ENCODE measurements around the gene NKAIN2. TPM values are rescaled to one million over a fixed set of nuclear protein-coding genes. Genes with fewer than 3 reads are reported as not detected.

NKAIN2 gene
- polyA plus RNA-seq, 1 of the 3 experiments (the other 2 are of a cell fraction) = not detected

GRCh38 chr6:123788319-123788718 is 15.3 kb upstream of the NKAIN2 start:
- Histone ChIP-seq H3K4me1 (ENCODE audit: control insufficient read depth in 1 of 2, insufficient read depth in 2 of 2, low read depth in 1 of 2, low read length in 1 of 2) (no peaks in the 10 kb centered on the region), H3K27me3 (ENCODE audit: insufficient read depth) (no peaks in the 10 kb centered on the region; the same call in 1 of the 2 replicates), H3K27ac (ENCODE audit: low read depth in 2 of 2, low read length in 1 of 2) (no peak overlapping the region), H3F3A (replicated peaks; ENCODE audit: insufficient read depth) (no peaks in the 10 kb centered on the region), H3K9me2 (no peaks in the 10 kb centered on the region), H3K4me3 (ENCODE audit: low read depth in 2 of 2, low read length in 1 of 2) (peak overlapping the region; percentile 9 to 47; a peak in 3 of 4 replicates), H2AFZ (ENCODE audit: low read depth) (peak overlapping the region; percentile 46; the same call in 1 of the 2 replicates), H3K4me2 (peak overlapping the region; percentile 68), H4K20me1 (ENCODE audit: insufficient read depth) (no peaks in the 10 kb centered on the region), H3K36me3 (replicated peaks in 1 of 2; ENCODE audit: control insufficient read depth in 1 of 2, insufficient read depth in 2 of 2, low read length in 1 of 2) (no peaks in the 10 kb centered on the region), H3K9me3 (no peaks in the 10 kb centered on the region), H3K9ac (no peak overlapping the region), H3K79me2 (ENCODE audit: insufficient read depth) (no peaks in the 10 kb centered on the region)
- 5% methylated on average over 1 of the region's 1 CpG for WGBS (ENCODE audit: low lambda C conversion rate)
- CTCF ChIA-PET = interaction anchor here (0.7 kb wide), 1 partner anchor 165 kb away, joined by 3 read pairs; no protein-coding TSS in a partner anchor
- TF ChIP-seq CTCF (IDR thresholded peaks at IDR 0.05) = no peak
- no peak for TF ChIP-seq CHD2 (IDR thresholded peaks at IDR 0.05; ENCODE audit: low read length, partially characterized antibody)
- TF ChIP-seq GATA2 (CRISPR knock-in tag; IDR thresholded peaks at IDR 0.05) = no peak
- no peak for TF ChIP-seq FOSL2 (IDR thresholded peaks at IDR 0.05; ENCODE audit: borderline replicate concordance, low read depth)
- TF ChIP-seq MEF2A (IDR thresholded peaks at IDR 0.05; ENCODE audit: borderline replicate concordance, low read depth) = no peak
- no peak for TF ChIP-seq USF1 (IDR thresholded peaks at IDR 0.05; ENCODE audit: borderline replicate concordance, low read depth)
- no peak for TF ChIP-seq NRF1 (IDR thresholded peaks at IDR 0.05; ENCODE audit: low read depth, low read length)
- no peak for TF ChIP-seq SMC3 (IDR thresholded peaks at IDR 0.05; ENCODE audit: low read depth, low read length)
- TF ChIP-seq YY1 (IDR thresholded peaks at IDR 0.05; ENCODE audit: low read depth) = no peak
- POLR2A ChIA-PET = no interaction called here
- no peak for DNase-seq

- Histone ChIP-seq H3K4me1 (ENCODE audit: control insufficient read depth in 1 of 2, insufficient read depth in 2 of 2, low read depth in 1 of 2, low read length in 1 of 2) (no peaks in the 10 kb centered on the region), H3K4me2 (no peak overlapping the region), H3K4me3 (ENCODE audit: low read depth in 2 of 2, low read length in 1 of 2) (no peak overlapping the region), H3K9ac (no peak overlapping the region), H3K9me2 (no peaks in the 10 kb centered on the region), H3K79me2 (ENCODE audit: insufficient read depth) (no peaks in the 10 kb centered on the region), H3K27me3 (ENCODE audit: insufficient read depth) (no peaks in the 10 kb centered on the region; the same call in 1 of the 2 replicates), H3K9me3 (no peaks in the 10 kb centered on the region), H3F3A (replicated peaks; ENCODE audit: insufficient read depth) (no peaks in the 10 kb centered on the region), H3K36me3 (replicated peaks in 1 of 2; ENCODE audit: control insufficient read depth in 1 of 2, insufficient read depth in 2 of 2, low read length in 1 of 2) (no peaks in the 10 kb centered on the region), H2AFZ (ENCODE audit: low read depth) (no peak overlapping the region), H4K20me1 (ENCODE audit: insufficient read depth) (no peaks in the 10 kb centered on the region), H3K27ac (ENCODE audit: low read depth in 2 of 2, low read length in 1 of 2) (no peak overlapping the region)
- no peak for DNase-seq
- TF ChIP-seq POLR2AphosphoS5 (IDR thresholded peaks at IDR 0.05; ENCODE audit: low read depth, low read length) (no peak), EP300 (IDR thresholded peaks at IDR 0.05; ENCODE audit: borderline replicate concordance in 1 of 2, low read depth in 1 of 2, low read length in 1 of 2) (no peak), SIN3A (IDR thresholded peaks at IDR 0.05; ENCODE audit: borderline replicate concordance, low read depth, low read length) (no peak), RXRA (IDR thresholded peaks at IDR 0.05; ENCODE audit: borderline replicate concordance, low read depth) (no peak), SMC3 (IDR thresholded peaks at IDR 0.05; ENCODE audit: low read depth, low read length) (no peak), CHD2 (IDR thresholded peaks at IDR 0.05; ENCODE audit: low read length, partially characterized antibody) (no peak), IRF3 (IDR thresholded peaks at IDR 0.05; ENCODE audit: low read depth, low read length) (no peak), FOXM1 (IDR thresholded peaks at IDR 0.05; ENCODE audit: low read depth) (no peak), ELF1 (IDR thresholded peaks at IDR 0.05) (no peak), GATA2 (CRISPR knock-in tag; IDR thresholded peaks at IDR 0.05) (no peak), FOSL2 (IDR thresholded peaks at IDR 0.05; ENCODE audit: borderline replicate concordance, low read depth) (no peak), CTCF (IDR thresholded peaks at IDR 0.05) (no peak), TAF1 (IDR thresholded peaks at IDR 0.05; ENCODE audit: borderline replicate concordance, low read depth, low read length) (no peak), PBX3 (IDR thresholded peaks at IDR 0.05) (no peak), USF1 (IDR thresholded peaks at IDR 0.05; ENCODE audit: borderline replicate concordance, low read depth) (no peak), JUND (IDR thresholded peaks at IDR 0.05) (no peak)
- WGBS (ENCODE audit: low lambda C conversion rate) = 5% methylated on average over 2 of the region's 2 CpGs
- POLR2A ChIA-PET = no interaction called here
- CTCF ChIA-PET = interaction anchor here (1.0 kb wide), 1 partner anchor 8 kb away, joined by 4 read pairs; no protein-coding TSS in a partner anchor
Measured at GRCh38 chr6:123794190-123794589, 9.5 kb upstream of the NKAIN2 start.

Data from SK-N-SH (cell line).